ENCODE results near the gene AMELY.

DNA sequence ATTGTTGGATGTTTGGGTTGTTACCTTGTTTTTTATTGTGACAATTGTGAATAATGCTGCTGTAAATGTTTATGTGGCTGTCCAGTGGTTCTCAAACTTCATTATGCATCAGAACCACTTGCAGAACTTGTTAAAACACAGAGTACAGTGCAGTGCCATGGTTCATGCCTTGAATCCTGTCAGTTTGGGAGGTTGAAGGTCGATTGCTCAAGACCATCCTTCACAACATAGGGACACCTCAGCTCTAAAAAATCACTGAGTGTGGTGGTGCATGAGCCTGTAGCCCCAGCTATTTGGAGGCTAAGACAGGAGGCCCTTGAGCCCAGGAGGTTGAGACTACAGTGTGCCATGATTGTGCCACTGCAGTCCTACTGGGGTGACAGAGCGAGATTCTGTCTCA is 23.9 kb upstream of the AMELY start:
- TF ChIP-seq, protein P1, sequence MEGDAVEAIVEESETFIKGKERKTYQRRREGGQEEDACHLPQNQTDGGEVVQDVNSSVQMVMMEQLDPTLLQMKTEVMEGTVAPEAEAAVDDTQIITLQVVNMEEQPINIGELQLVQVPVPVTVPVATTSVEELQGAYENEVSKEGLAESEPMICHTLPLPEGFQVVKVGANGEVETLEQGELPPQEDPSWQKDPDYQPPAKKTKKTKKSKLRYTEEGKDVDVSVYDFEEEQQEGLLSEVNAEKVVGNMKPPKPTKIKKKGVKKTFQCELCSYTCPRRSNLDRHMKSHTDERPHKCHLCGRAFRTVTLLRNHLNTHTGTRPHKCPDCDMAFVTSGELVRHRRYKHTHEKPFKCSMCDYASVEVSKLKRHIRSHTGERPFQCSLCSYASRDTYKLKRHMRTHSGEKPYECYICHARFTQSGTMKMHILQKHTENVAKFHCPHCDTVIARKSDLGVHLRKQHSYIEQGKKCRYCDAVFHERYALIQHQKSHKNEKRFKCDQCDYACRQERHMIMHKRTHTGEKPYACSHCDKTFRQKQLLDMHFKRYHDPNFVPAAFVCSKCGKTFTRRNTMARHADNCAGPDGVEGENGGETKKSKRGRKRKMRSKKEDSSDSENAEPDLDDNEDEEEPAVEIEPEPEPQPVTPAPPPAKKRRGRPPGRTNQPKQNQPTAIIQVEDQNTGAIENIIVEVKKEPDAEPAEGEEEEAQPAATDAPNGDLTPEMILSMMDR (IDR thresholded peaks at IDR 0.05 in 4 of 5, conservative IDR thresholded peaks at IDR 0.05 in 1 of 5), result no peak
- no peak for TF ChIP-seq POLR2A (IDR thresholded peaks at IDR 0.05)
